ENCODE data around the gene MAFF. TPM values are rescaled to one million over a fixed set of nuclear protein-coding genes. Genes with fewer than 3 reads are reported as not detected.

MAFF gene
- polyA plus RNA-seq, 1 donor from 2014 or later: 2.1 TPM

GRCh38 chr22:38211556-38211955 lies 9.8 kb downstream of the MAFF start:
- Histone ChIP-seq H3K27me3 (ENCODE audit: insufficient read depth, low read depth, low read length) (peaks cover 3% of the 10 kb centered on the region), H3F3A (ENCODE audit: insufficient read depth, low read length, poor library complexity, severe bottlenecking) (no peaks in the 10 kb centered on the region), H3K9me2 (ENCODE audit: insufficient read depth, low read length) (no peaks in the 10 kb centered on the region), H3K4me2 (ENCODE audit: low read length) (no peak overlapping the region), H3K9me3 (ENCODE audit: low read length) (no peaks in the 10 kb centered on the region), H3K27ac (ENCODE audit: low read length) (no peak overlapping the region), H3K4me3 (ENCODE audit: low read length) (no peak overlapping the region), H3K36me3 (ENCODE audit: insufficient read depth, low read length) (no peaks in the 10 kb centered on the region), H4K20me1 (ENCODE audit: insufficient read depth) (no peaks in the 10 kb centered on the region), H2AFZ (ENCODE audit: low read depth, low read length) (no peak overlapping the region), H3K9ac (ENCODE audit: low read length) (no peak overlapping the region), H3K79me2 (replicated peaks; ENCODE audit: insufficient read depth, low read length) (no peaks in the 10 kb centered on the region)
- TF ChIP-seq TAF1 (IDR thresholded peaks at IDR 0.05; ENCODE audit: low read depth): no peak
- no peak for TF ChIP-seq REST (IDR thresholded peaks at IDR 0.05; ENCODE audit: borderline replicate concordance)
- TF ChIP-seq RAD21 (conservative IDR thresholded peaks at IDR 0.05): no peak
- no peak for TF ChIP-seq EZH2 (IDR thresholded peaks at IDR 0.05; ENCODE audit: borderline replicate concordance, insufficient read depth, low read length, poor library complexity, severe bottlenecking)
- TF ChIP-seq POLR2AphosphoS5 (IDR thresholded peaks at IDR 0.05): no peak

DNA sequence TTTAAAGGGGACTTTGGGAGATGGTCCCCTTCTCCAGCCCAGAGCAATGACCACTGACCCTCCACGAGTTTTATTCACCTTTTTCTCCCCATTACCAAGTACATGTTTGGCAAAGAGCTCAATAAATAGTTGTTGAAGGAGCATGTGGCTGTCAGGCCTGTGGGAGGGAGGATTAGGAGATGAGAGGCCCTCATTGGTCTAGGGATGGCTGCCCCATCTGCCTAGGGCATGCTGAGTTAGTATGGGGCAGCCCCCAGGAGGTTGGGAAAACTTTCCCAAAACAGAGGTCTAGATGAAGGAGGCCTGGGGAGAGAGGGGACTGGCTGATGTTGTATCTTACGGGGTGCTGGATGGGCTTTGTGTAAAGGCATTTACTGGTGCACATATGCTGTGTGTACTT lies 10.6 kb downstream of the MAFF start:
- Histone ChIP-seq H3F3A (ENCODE audit: insufficient read depth, low read length, poor library complexity, severe bottlenecking) (no peaks in the 10 kb centered on the region), H3K79me2 (replicated peaks; ENCODE audit: insufficient read depth, low read length) (no peaks in the 10 kb centered on the region), H3K9me2 (ENCODE audit: insufficient read depth, low read length) (no peaks in the 10 kb centered on the region), H3K4me2 (ENCODE audit: low read length) (no peak overlapping the region), H3K9ac (ENCODE audit: low read length) (no peak overlapping the region), H3K27me3 (ENCODE audit: insufficient read depth, low read depth, low read length) (peaks cover 3% of the 10 kb centered on the region), H3K27ac (ENCODE audit: low read length) (no peak overlapping the region), H4K20me1 (ENCODE audit: insufficient read depth) (no peaks in the 10 kb centered on the region), H2AFZ (ENCODE audit: low read depth, low read length) (no peak overlapping the region), H3K4me3 (ENCODE audit: low read length) (no peak overlapping the region), H3K9me3 (ENCODE audit: low read length) (no peaks in the 10 kb centered on the region), H3K36me3 (ENCODE audit: insufficient read depth, low read length) (no peaks in the 10 kb centered on the region)
- no peak for TF ChIP-seq TAF1 (IDR thresholded peaks at IDR 0.05; ENCODE audit: low read depth)
- TF ChIP-seq EZH2 (IDR thresholded peaks at IDR 0.05; ENCODE audit: borderline replicate concordance, insufficient read depth, low read length, poor library complexity, severe bottlenecking): no peak
- TF ChIP-seq RAD21 (conservative IDR thresholded peaks at IDR 0.05): no peak
- no peak for TF ChIP-seq MXI1 (conservative IDR thresholded peaks at IDR 0.05; ENCODE audit: poor library complexity, severe bottlenecking)
- TF ChIP-seq POLR2AphosphoS5 (IDR thresholded peaks at IDR 0.05): no peak

- H3K27me3 ChIP-seq (ENCODE audit: insufficient read depth, low read depth, low read length): peaks cover 3% of the 10 kb centered on the region
- H3K27ac ChIP-seq (ENCODE audit: low read length): no peak overlapping the region
- no peaks in the 10 kb centered on the region for H3K9me2 ChIP-seq (ENCODE audit: insufficient read depth, low read length)
- H3K36me3 ChIP-seq (ENCODE audit: insufficient read depth, low read length): no peaks in the 10 kb centered on the region
- H3K4me3 ChIP-seq (ENCODE audit: low read length): peak overlapping the region; percentile 62
- no peaks in the 10 kb centered on the region for H3K79me2 ChIP-seq (replicated peaks; ENCODE audit: insufficient read depth, low read length)
- no peak overlapping the region for H3K9ac ChIP-seq (ENCODE audit: low read length)
- no peaks in the 10 kb centered on the region for H3F3A ChIP-seq (ENCODE audit: insufficient read depth, low read length, poor library complexity, severe bottlenecking)
- H3K4me2 ChIP-seq (ENCODE audit: low read length): no peak overlapping the region
- H4K20me1 ChIP-seq (ENCODE audit: insufficient read depth): no peaks in the 10 kb centered on the region
- TF ChIP-seq POLR2AphosphoS5 (IDR thresholded peaks at IDR 0.05): no peak
- TF ChIP-seq MXI1 (conservative IDR thresholded peaks at IDR 0.05; ENCODE audit: poor library complexity, severe bottlenecking): no peak
- TF ChIP-seq SMC3 (conservative IDR thresholded peaks at IDR 0.05; ENCODE audit: poor library complexity): no peak
- TF ChIP-seq EP300 (conservative IDR thresholded peaks at IDR 0.05; ENCODE audit: poor library complexity, severe bottlenecking): no peak
- TF ChIP-seq, protein P1, sequence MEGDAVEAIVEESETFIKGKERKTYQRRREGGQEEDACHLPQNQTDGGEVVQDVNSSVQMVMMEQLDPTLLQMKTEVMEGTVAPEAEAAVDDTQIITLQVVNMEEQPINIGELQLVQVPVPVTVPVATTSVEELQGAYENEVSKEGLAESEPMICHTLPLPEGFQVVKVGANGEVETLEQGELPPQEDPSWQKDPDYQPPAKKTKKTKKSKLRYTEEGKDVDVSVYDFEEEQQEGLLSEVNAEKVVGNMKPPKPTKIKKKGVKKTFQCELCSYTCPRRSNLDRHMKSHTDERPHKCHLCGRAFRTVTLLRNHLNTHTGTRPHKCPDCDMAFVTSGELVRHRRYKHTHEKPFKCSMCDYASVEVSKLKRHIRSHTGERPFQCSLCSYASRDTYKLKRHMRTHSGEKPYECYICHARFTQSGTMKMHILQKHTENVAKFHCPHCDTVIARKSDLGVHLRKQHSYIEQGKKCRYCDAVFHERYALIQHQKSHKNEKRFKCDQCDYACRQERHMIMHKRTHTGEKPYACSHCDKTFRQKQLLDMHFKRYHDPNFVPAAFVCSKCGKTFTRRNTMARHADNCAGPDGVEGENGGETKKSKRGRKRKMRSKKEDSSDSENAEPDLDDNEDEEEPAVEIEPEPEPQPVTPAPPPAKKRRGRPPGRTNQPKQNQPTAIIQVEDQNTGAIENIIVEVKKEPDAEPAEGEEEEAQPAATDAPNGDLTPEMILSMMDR (IDR thresholded peaks at IDR 0.05; ENCODE audit: poor library complexity, severe bottlenecking): no peak
- no peak for TF ChIP-seq REST (IDR thresholded peaks at IDR 0.05; ENCODE audit: borderline replicate concordance)
- TF ChIP-seq RAD21 (conservative IDR thresholded peaks at IDR 0.05): no peak
- TF ChIP-seq EZH2 (IDR thresholded peaks at IDR 0.05; ENCODE audit: borderline replicate concordance, insufficient read depth, low read length, poor library complexity, severe bottlenecking): no peak
- H2AFZ ChIP-seq (ENCODE audit: low read depth, low read length): no peak overlapping the region
- no peaks in the 10 kb centered on the region for H3K9me3 ChIP-seq (ENCODE audit: low read length)
These were observed 11.7 kb downstream of the MAFF start for GRCh38 chr22:38213319-38213989.

Data from neural cell (in vitro differentiated cells).